Stomach (tissue), 9 donors: Measurements from ENCODE around the gene ZNF888. TPM values are rescaled to one million over a fixed set of nuclear protein-coding genes. Genes with fewer than 3 reads are reported as not detected.
"Not testable (repeated sequence)": the region's sequence is repeated elsewhere in the genome, so short reads cannot be mapped to it uniquely, and the experiment has no call there.

Experiments used
- DNase-seq, 2 donors: peaks; one replicate each; pipeline versions ENCODE4 v3.0.0 to v3.0.0-alpha.2; 2013 to 2019
- H3K27ac ChIP-seq, 5 donors: fragments of 200-600 bp in 4 of 5; sonication (generic) in 4 of 5; one replicate each; pipeline ENCODE4 v1.5.1; 2013 to 2019; ENCODE audit warnings: mild to moderate bottlenecking in 1 of 5, moderate library complexity in 1 of 5
- H3K27me3 ChIP-seq, 3 donors: fragments of 200-600 bp; sonication (generic); one replicate each; pipeline ENCODE4 v1.5.1; 2017 to 2019; ENCODE audit warnings: mixed run types in 1 of 3
- H3K36me3 ChIP-seq, 4 donors: fragments of 200-600 bp; sonication (generic); 1 replicate in 3 of 4; 2 replicates in 1 of 4; pipeline ENCODE4 v1.5.1; 2016 to 2019
- H3K4me1 ChIP-seq, 4 donors: fragments of 200-600 bp; sonication (generic); one replicate each; pipeline ENCODE4 v1.5.1; 2016 to 2019
- H3K4me3 ChIP-seq, 4 donors: fragments of 200-600 bp; sonication (generic) in 3 of 4; one replicate each; pipeline ENCODE4 v1.5.1; 2016 to 2019; ENCODE audit warnings: mild to moderate bottlenecking in 1 of 4
- H3K9me3 ChIP-seq, 4 donors: fragments of 200-600 bp; sonication (generic); one replicate each; pipeline ENCODE4 v1.5.1; 2016 to 2019
- EP300 ChIP-seq: sonication (generic); formaldehyde crosslinking; IDR thresholded peaks from one replicate; pipeline ENCODE4 v1.6.1; 2017; ENCODE audit warnings: antibody characterized with exemption
- POLR2A ChIP-seq, 4 donors: fragments of 450-650 bp; IDR thresholded peaks; one replicate each; pipeline ENCODE4 v1.6.1; 2016; ENCODE audit warnings: antibody characterized with exemption in 4 of 4, control low read depth in 2 of 4, mild to moderate bottlenecking in 1 of 4, moderate library complexity in 1 of 4
- POLR2AphosphoS5 ChIP-seq, 3 donors: sonication (generic); formaldehyde crosslinking; IDR thresholded peaks; one replicate each; pipeline ENCODE4 v1.6.1; 2016; ENCODE audit warnings: antibody characterized with exemption in 3 of 3
- WGBS, 5 donors: extraction: QIAGEN DNeasy Blood & Tissue Kit in 3 of 5; methylation state at CpG; one replicate each; pipeline versions ENCODE4 v1.1.5 to v1.1.7; 2013 to 2018; 5-methylcytosine and 5-hydroxymethylcytosine counted together
- intact Hi-C: fragments of 100-400 bp; cut with DNase I; formaldehyde crosslinking; loops from one replicate; pipeline ENCODE4 v1.15.1; 2023; ENCODE audit warnings: low total_unique reads
- polyA plus RNA-seq, 3 donors: library from polyadenylated mRNA; stranded (reverse); fragments of 200-250 nt; gene quantifications; one replicate each; pipeline ENCODE4 v1.2.3, GENCODE V29; 2013
- total RNA-seq, 5 donors: library from RNA; depleted of rRNA; stranded (reverse); fragments of >200 nt; gene quantifications; one replicate each; pipeline versions ENCODE4 v1.1.0 to v1.2.3, GENCODE V29; 2014 to 2016
- TF ChIP-seq, protein P1 (sequence below), 7 experiments: fragments of 450-650 bp in 4 of 7; fragments of 200-600 bp in 3 of 7; sonication (generic) in 3 of 7; IDR thresholded peaks; one replicate each; pipeline ENCODE4 v1.5.1; 2016 to 2019; ENCODE audit warnings: antibody characterized with exemption in 7 of 7, control low read depth in 2 of 7, mild to moderate bottlenecking in 1 of 7
- donor health status: healthy with polysubstance abuse.
- donor health status: Bipolar disorder and iron deficiency.
- donor health status: healthy.

The ZNF888 gene
- total and polyA plus RNA-seq, 8 donors = 0.29 to 13.4 (median 6.6) TPM

DNA sequence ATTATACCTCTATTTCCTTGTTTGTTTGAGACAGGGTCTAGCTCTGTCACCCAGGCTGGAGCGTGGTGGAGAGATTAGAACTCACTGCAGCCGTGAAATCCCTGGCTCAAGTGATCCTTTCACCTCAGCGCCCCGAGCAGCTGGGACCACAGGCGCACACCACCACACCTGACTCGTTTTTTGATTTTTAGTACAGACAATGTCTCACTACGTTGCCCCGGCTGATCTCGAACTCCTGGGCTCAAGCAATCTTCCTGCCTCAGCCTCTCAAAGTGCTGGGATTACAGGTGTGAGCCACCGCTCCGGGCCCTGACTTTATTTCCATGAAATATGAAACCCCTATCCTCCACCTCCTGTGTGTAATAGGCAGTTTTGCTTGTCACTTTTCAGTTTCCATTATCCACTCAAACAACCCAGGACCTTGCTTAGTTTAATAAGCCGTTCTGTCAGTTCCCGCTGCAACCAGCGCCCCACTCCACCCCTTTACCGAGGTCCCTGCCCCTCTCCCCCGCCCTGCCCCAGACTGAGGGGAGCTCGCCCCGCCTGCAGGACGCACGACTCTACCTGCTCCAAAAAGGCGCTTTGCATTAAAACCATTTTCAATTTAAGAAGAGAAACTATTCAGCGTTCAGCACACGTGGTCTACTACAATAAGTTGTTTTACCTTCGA, 22.6 kb upstream of the ZNF888 start:
- TF ChIP-seq POLR2A (IDR thresholded peaks at IDR 0.05) (no peak), POLR2AphosphoS5 (IDR thresholded peaks at IDR 0.05) (no peak)
- Histone ChIP-seq H3K27me3 (no peaks in the 10 kb centered on the region), H3K9me3 (peaks cover 43 to 53% (median 49%) of the 10 kb centered on the region in 4 donors), H3K27ac (peak overlapping the region; percentile 74 to 95 (median 93)), H3K4me3 (peak overlapping the region in 1 of 4 donors; percentile 34), H3K36me3 (peaks cover 10 to 28% (median 16%) of the 10 kb centered on the region in 4 donors), H3K4me1 (peaks cover 0 to 30% (median 22%) of the 10 kb centered on the region in 4 donors)
- WGBS, 5 donors = 29 to 52% (median 41%) methylated on average over 24 of the region's 24 CpGs
- DNase-seq = peak; percentile 23 to 34
- intact Hi-C loops = no loop called here

- DNase-seq = peak; percentile 54 to 79
- H3K27me3 ChIP-seq, H3K4me3 ChIP-seq, intact Hi-C loops: not testable (repeated sequence)
- Histone ChIP-seq H3K27ac (peak overlapping the region; percentile 5 to 95 (median 93)), H3K4me1 (peaks cover 0 to 38% (median 28%) of the 10 kb centered on the region in 4 donors), H3K36me3 (peaks cover 1 to 19% (median 7%) of the 10 kb centered on the region in 4 donors), H3K9me3 (peaks cover 34 to 44% (median 40%) of the 10 kb centered on the region in 4 donors)
- peak in 2 of 3 donors; percentile 21 to 42 for TF ChIP-seq POLR2AphosphoS5 (IDR thresholded peaks at IDR 0.05)
- WGBS, 5 donors = 34 to 62% (median 51%) methylated on average over 17 of the region's 17 CpGs
These were observed 21.7 kb upstream of the ZNF888 start for GRCh38 chr19:52944703-52945493.

GRCh38 chr19:52943884-52944643, 20.8 kb upstream of the ZNF888 start:
- Histone ChIP-seq H3K27me3 (no peaks in the 10 kb centered on the region), H3K27ac (peak overlapping the region; percentile 61 to 95 (median 93)), H3K9me3 (peaks cover 26 to 36% (median 32%) of the 10 kb centered on the region in 4 donors), H3K4me1 (peaks cover 0 to 46% (median 35%) of the 10 kb centered on the region in 4 donors), H3K36me3 (peaks cover 0 to 10% (median 1%) of the 10 kb centered on the region in 4 donors), H3K4me3 (no peak overlapping the region)
- TF ChIP-seq, protein P1, sequence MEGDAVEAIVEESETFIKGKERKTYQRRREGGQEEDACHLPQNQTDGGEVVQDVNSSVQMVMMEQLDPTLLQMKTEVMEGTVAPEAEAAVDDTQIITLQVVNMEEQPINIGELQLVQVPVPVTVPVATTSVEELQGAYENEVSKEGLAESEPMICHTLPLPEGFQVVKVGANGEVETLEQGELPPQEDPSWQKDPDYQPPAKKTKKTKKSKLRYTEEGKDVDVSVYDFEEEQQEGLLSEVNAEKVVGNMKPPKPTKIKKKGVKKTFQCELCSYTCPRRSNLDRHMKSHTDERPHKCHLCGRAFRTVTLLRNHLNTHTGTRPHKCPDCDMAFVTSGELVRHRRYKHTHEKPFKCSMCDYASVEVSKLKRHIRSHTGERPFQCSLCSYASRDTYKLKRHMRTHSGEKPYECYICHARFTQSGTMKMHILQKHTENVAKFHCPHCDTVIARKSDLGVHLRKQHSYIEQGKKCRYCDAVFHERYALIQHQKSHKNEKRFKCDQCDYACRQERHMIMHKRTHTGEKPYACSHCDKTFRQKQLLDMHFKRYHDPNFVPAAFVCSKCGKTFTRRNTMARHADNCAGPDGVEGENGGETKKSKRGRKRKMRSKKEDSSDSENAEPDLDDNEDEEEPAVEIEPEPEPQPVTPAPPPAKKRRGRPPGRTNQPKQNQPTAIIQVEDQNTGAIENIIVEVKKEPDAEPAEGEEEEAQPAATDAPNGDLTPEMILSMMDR (IDR thresholded peaks at IDR 0.05) = no peak
- TF ChIP-seq POLR2AphosphoS5 (IDR thresholded peaks at IDR 0.05) (no peak), POLR2A (IDR thresholded peaks at IDR 0.05) (no peak), EP300 (no peak)
- DNase-seq = peak in 1 of 2 donors; percentile 69
- WGBS, 5 donors = 39 to 60% (median 45%) methylated on average over 17 of the region's 17 CpGs
- intact Hi-C loops = no loop called here

GRCh38 chr19:52943134-52943883, 20.1 kb upstream of the ZNF888 start:
- Histone ChIP-seq H3K4me3 (peak overlapping the region; percentile 70 to 80 (median 80)), H3K27me3 (no peaks in the 10 kb centered on the region), H3K27ac (peak overlapping the region; percentile 91 to 95 (median 93)), H3K36me3 (peaks cover 0 to 3% (median 0%) of the 10 kb centered on the region in 4 donors), H3K9me3 (peaks cover 18 to 28% (median 24%) of the 10 kb centered on the region in 4 donors), H3K4me1 (peaks cover 2 to 52% (median 39%) of the 10 kb centered on the region in 4 donors)
- intact Hi-C loops = no loop called here
- no peak for DNase-seq
- WGBS, 5 donors = 43 to 56% (median 49%) methylated on average over 29 of the region's 29 CpGs
- TF ChIP-seq, protein P1 (IDR thresholded peaks at IDR 0.05) = no peak
- no peak for TF ChIP-seq POLR2A (IDR thresholded peaks at IDR 0.05)
- TF ChIP-seq EP300 = no peak
- TF ChIP-seq POLR2AphosphoS5 (IDR thresholded peaks at IDR 0.05) = no peak
